Suprapubic skin (tissue), 3 donors: Measurements from ENCODE around the gene RAB12.

Source experiments
- EP300 ChIP-seq: sonication (generic); formaldehyde crosslinking; IDR thresholded peaks from one replicate; pipeline ENCODE4 v1.6.1; 2017; ENCODE audit warnings: antibody characterized with exemption
- POLR2A ChIP-seq, 2 donors: fragments of 450-650 bp; IDR thresholded peaks; one replicate each; pipeline ENCODE4 v1.6.1; 2017; ENCODE audit warnings: antibody characterized with exemption in 2 of 2, mild to moderate bottlenecking in 2 of 2, moderate library complexity in 2 of 2
- TF ChIP-seq, protein P1 (sequence below), 2 donors: fragments of 200-600 bp in 1 of 2; fragments of 450-650 bp in 1 of 2; sonication (generic) in 1 of 2; IDR thresholded peaks; one replicate each; pipeline ENCODE4 v1.5.1; 2016 to 2019; ENCODE audit warnings: antibody characterized with exemption in 2 of 2, mild to moderate bottlenecking in 1 of 2, moderate library complexity in 1 of 2

- no peak for TF ChIP-seq EP300
- TF ChIP-seq, protein P1, sequence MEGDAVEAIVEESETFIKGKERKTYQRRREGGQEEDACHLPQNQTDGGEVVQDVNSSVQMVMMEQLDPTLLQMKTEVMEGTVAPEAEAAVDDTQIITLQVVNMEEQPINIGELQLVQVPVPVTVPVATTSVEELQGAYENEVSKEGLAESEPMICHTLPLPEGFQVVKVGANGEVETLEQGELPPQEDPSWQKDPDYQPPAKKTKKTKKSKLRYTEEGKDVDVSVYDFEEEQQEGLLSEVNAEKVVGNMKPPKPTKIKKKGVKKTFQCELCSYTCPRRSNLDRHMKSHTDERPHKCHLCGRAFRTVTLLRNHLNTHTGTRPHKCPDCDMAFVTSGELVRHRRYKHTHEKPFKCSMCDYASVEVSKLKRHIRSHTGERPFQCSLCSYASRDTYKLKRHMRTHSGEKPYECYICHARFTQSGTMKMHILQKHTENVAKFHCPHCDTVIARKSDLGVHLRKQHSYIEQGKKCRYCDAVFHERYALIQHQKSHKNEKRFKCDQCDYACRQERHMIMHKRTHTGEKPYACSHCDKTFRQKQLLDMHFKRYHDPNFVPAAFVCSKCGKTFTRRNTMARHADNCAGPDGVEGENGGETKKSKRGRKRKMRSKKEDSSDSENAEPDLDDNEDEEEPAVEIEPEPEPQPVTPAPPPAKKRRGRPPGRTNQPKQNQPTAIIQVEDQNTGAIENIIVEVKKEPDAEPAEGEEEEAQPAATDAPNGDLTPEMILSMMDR (IDR thresholded peaks at IDR 0.05), result no peak
- no peak for TF ChIP-seq POLR2A (IDR thresholded peaks at IDR 0.05)
Observed at GRCh38 chr18:8571399-8571798, 37.8 kb upstream of the RAB12 start.
